ENCODE measurements around the gene OPN1LW.
"Not testable (repeated sequence)": the region's sequence is repeated elsewhere in the genome, so short reads cannot be mapped to it uniquely, and the experiment has no call there.

GRCh38 chrX:154168384-154168783 is 24.3 kb downstream of the OPN1LW start:
- not testable (repeated sequence) for TF ChIP-seq EZH2 (IDR thresholded peaks at IDR 0.05; ENCODE audit: low read length, unreplicated experiment); EZH2phosphoT487 (IDR thresholded peaks at IDR 0.05; ENCODE audit: borderline replicate concordance, low read length)
- TF ChIP-seq, protein P1, sequence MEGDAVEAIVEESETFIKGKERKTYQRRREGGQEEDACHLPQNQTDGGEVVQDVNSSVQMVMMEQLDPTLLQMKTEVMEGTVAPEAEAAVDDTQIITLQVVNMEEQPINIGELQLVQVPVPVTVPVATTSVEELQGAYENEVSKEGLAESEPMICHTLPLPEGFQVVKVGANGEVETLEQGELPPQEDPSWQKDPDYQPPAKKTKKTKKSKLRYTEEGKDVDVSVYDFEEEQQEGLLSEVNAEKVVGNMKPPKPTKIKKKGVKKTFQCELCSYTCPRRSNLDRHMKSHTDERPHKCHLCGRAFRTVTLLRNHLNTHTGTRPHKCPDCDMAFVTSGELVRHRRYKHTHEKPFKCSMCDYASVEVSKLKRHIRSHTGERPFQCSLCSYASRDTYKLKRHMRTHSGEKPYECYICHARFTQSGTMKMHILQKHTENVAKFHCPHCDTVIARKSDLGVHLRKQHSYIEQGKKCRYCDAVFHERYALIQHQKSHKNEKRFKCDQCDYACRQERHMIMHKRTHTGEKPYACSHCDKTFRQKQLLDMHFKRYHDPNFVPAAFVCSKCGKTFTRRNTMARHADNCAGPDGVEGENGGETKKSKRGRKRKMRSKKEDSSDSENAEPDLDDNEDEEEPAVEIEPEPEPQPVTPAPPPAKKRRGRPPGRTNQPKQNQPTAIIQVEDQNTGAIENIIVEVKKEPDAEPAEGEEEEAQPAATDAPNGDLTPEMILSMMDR (conservative IDR thresholded peaks at IDR 0.05; ENCODE audit: low read depth, low read length): not testable (repeated sequence)

Measured in PC-3 (cell line).